PC-3 (cell line): ENCODE data around the gene PPP2R5B. TPM values are rescaled to one million over a fixed set of nuclear protein-coding genes. Genes with fewer than 3 reads are reported as not detected.

ENCODE experiments used
- ATAC-seq: fragments of 200-7000 bp; cut with Tn5 transposase; 2 replicates; pipeline ENCODE4 v1.9.1; 2020; ENCODE audit warnings: mild to moderate bottlenecking, moderate library complexity
- BruUV-seq: library from RNA; stranded (reverse); fragments of 400-500 nt; replicated peaks from 2 replicates; lab custom pipeline; 2021; lab: Mats Ljungman, UMichigan
- CTCF ChIA-PET: fragments of 300-600 bp; sonication (Branson Sonifier 250); formaldehyde crosslinking; loops from one replicate; lab custom pipeline; 2022; ENCODE audit warnings: antibody characterized with exemption; lab: Charles Lee
- POLR2A ChIA-PET: fragments of 300-600 bp; sonication (Branson Sonifier 250); formaldehyde crosslinking; loops from one replicate; lab custom pipeline; 2022; ENCODE audit warnings: antibody characterized with exemption; ENCODE audit not compliant: unreplicated experiment; lab: Charles Lee
- DNase-seq: peaks from one replicate; pipeline ENCODE4 v3.0.0-alpha.2; 2015
- H2AFZ ChIP-seq: fragments of 300-600 bp; sonication (generic); 2 replicates; pipeline ENCODE4 v1.6.0; 2016; ENCODE audit warnings: antibody characterized with exemption, low read length
- H3F3A ChIP-seq: fragments of 300-600 bp; sonication (generic); one replicate; pipeline ENCODE4 v1.6.0; 2017; ENCODE audit warnings: antibody characterized with exemption, low read length, control low read depth, mild to moderate bottlenecking; ENCODE audit not compliant: unreplicated experiment
- H3K27ac ChIP-seq: fragments of 300-600 bp; sonication (generic); 2 replicates; pipeline ENCODE4 v1.5.1; 2016; ENCODE audit warnings: mild to moderate bottlenecking, low read length
- H3K27me3 ChIP-seq: fragments of 300-600 bp; sonication (generic); 2 replicates; pipeline ENCODE4 v1.6.1; 2016; ENCODE audit warnings: low read length, mixed read lengths
- H3K36me3 ChIP-seq: fragments of 300-600 bp; sonication (generic); 2 replicates; pipeline ENCODE4 v1.6.1; 2016; ENCODE audit warnings: low read depth, mixed run types, low read length, mixed read lengths
- H3K4me1 ChIP-seq: fragments of 300-600 bp; sonication (generic); 2 replicates; pipeline ENCODE4 v1.5.1; 2016; ENCODE audit warnings: low read length; ENCODE audit not compliant: insufficient read depth
- H3K4me2 ChIP-seq: fragments of 300-600 bp; sonication (generic); 2 replicates; pipeline ENCODE4 v1.6.0; 2016; ENCODE audit warnings: low read length
- H3K4me3 ChIP-seq: fragments of 300-600 bp; sonication (generic); 2 replicates; pipeline ENCODE4 v1.5.1; 2016; ENCODE audit warnings: mild to moderate bottlenecking, low read length, mixed read lengths
- H3K79me2 ChIP-seq: fragments of 300-600 bp; sonication (generic); 2 replicates; pipeline ENCODE4 v1.6.1; 2017; ENCODE audit warnings: low read length, mixed read lengths
- H3K9ac ChIP-seq: fragments of 300-600 bp; sonication (generic); 2 replicates; pipeline ENCODE4 v1.6.0; 2016; ENCODE audit warnings: mild to moderate bottlenecking, low read length
- H3K9me2 ChIP-seq: fragments of 300-600 bp; sonication (generic); replicated peaks from 2 replicates; pipeline ENCODE4 v1.6.1; 2016; ENCODE audit warnings: mixed run types, low read length, mixed read lengths
- H3K9me3 ChIP-seq: fragments of 300-600 bp; sonication (generic); 2 replicates; pipeline ENCODE4 v1.6.1; 2016; ENCODE audit warnings: low read length, mixed read lengths
- H4K20me1 ChIP-seq: fragments of 300-600 bp; sonication (generic); 2 replicates; pipeline ENCODE4 v1.6.1; 2016; ENCODE audit warnings: low read length, mixed read lengths
- EZH2 ChIP-seq: fragments of 300-600 bp; sonication (generic); IDR thresholded peaks from one replicate; pipeline ENCODE4 v1.6.1; 2017; ENCODE audit warnings: antibody characterized with exemption, mild to moderate bottlenecking, low read length; ENCODE audit not compliant: unreplicated experiment
- EZH2phosphoT487 ChIP-seq: fragments of 300-600 bp; sonication (generic); IDR thresholded peaks from 2 replicates; pipeline ENCODE4 v1.6.1; 2018; ENCODE audit warnings: mild to moderate bottlenecking, antibody characterized with exemption, low read length, borderline replicate concordance
- intact Hi-C: fragments of 100-400 bp; cut with micrococcal nuclease; formaldehyde crosslinking; loops from 2 replicates; pipeline ENCODE4 v1.9.0; 2023
- total RNA-seq: library from RNA; depleted of rRNA; stranded (reverse); fragments of >200 nt; gene quantifications from 2 replicates; pipeline ENCODE4 v1.2.3, GENCODE V29; 2014
- TF ChIP-seq, protein P1 (sequence below): fragments of 300-600 bp; sonication (generic); conservative IDR thresholded peaks from 2 replicates; pipeline ENCODE4 v1.5.1; 2017; ENCODE audit warnings: antibody characterized with exemption, low read depth, mild to moderate bottlenecking, low read length

PPP2R5B gene
- total RNA-seq, 1 experiment from 2014 or later, result 24.9 TPM

DNA sequence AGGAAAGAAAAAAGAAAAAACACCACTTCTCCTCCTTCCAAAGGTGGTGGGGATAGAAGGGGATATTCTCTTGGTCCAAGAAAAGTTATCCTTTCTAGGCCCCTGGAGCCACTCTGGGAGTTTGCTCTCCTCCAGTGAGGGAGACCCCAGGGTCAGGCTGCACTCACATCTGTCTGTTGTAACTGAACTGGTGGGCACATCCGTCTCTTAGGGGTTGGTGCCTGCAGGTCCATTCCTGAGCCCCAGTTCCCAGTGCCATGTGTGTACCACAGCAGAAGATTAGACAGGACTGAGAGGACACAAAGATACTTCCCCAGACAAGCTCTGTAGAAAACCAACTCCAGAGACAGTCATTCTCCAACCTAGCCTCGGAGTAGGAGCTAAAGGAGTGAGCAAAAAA lies 4.4 kb upstream of the PPP2R5B start:
- no TSS peak for BruUV-seq
- no peak for ATAC-seq
- intact Hi-C loops, result no loop called here
- Histone ChIP-seq H3K4me2 (no peak overlapping the region), H3K9ac (no peak overlapping the region), H3F3A (no peaks in the 10 kb centered on the region), H3K79me2 (peaks cover 22% of the 10 kb centered on the region), H3K9me3 (no peaks in the 10 kb centered on the region), H3K9me2 (no peaks in the 10 kb centered on the region), H3K4me1 (peaks cover 25% of the 10 kb centered on the region), H3K4me3 (no peak overlapping the region), H4K20me1 (no peaks in the 10 kb centered on the region), H2AFZ (no peak overlapping the region), H3K27ac (no peak overlapping the region), H3K36me3 (no peaks in the 10 kb centered on the region), H3K27me3 (no peaks in the 10 kb centered on the region)
- POLR2A ChIA-PET, result no interaction called here
- DNase-seq, result no peak
- CTCF ChIA-PET, result no interaction called here
- TF ChIP-seq EZH2 (no peak), EZH2phosphoT487 (no peak)
- TF ChIP-seq, protein P1, sequence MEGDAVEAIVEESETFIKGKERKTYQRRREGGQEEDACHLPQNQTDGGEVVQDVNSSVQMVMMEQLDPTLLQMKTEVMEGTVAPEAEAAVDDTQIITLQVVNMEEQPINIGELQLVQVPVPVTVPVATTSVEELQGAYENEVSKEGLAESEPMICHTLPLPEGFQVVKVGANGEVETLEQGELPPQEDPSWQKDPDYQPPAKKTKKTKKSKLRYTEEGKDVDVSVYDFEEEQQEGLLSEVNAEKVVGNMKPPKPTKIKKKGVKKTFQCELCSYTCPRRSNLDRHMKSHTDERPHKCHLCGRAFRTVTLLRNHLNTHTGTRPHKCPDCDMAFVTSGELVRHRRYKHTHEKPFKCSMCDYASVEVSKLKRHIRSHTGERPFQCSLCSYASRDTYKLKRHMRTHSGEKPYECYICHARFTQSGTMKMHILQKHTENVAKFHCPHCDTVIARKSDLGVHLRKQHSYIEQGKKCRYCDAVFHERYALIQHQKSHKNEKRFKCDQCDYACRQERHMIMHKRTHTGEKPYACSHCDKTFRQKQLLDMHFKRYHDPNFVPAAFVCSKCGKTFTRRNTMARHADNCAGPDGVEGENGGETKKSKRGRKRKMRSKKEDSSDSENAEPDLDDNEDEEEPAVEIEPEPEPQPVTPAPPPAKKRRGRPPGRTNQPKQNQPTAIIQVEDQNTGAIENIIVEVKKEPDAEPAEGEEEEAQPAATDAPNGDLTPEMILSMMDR, result no peak

DNA sequence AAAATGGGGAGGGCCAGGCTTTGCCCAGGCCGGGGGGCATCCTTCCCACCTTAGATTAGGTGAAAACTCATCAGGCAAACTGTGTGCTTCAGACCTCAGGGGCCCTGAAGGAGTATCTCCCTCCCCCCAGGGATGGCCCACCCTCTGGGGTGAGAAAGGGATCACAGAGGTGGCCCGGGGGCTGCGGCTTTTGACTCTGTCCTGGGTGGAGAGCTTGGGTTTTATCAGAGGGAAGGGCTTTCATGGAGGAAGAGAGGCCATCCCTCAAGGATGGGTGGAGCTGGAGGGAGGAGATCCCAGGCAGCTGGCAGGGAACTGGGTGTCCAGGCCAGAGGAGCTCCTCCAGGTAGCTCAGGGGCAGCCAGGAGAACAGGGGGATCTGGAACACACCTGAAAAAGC lies 3.1 kb upstream of the PPP2R5B start:
- H4K20me1 ChIP-seq, result no peaks in the 10 kb centered on the region
- peaks cover 21% of the 10 kb centered on the region for H3K4me1 ChIP-seq
- H3K79me2 ChIP-seq, result peaks cover 10% of the 10 kb centered on the region
- TF ChIP-seq EZH2, result no peak
- no peak for TF ChIP-seq EZH2phosphoT487
- TF ChIP-seq, protein P1, result no peak
- no peaks in the 10 kb centered on the region for H3F3A ChIP-seq
- no peaks in the 10 kb centered on the region for H3K9me2 ChIP-seq
- CTCF ChIA-PET, result interaction anchor here (0.6 kb wide), 1 partner anchor 39 kb away, joined by 4 read pairs; no protein-coding TSS in a partner anchor
- no peaks in the 10 kb centered on the region for H3K9me3 ChIP-seq
- ATAC-seq (no peak), DNase-seq (no peak)
- H3K4me2 ChIP-seq, result no peak overlapping the region
- BruUV-seq, result no TSS peak
- H3K4me3 ChIP-seq, result no peak overlapping the region
- POLR2A ChIA-PET, result no interaction called here
- no peak overlapping the region for H3K27ac ChIP-seq
- H3K36me3 ChIP-seq, result no peaks in the 10 kb centered on the region
- H3K9ac ChIP-seq, result no peak overlapping the region
- H2AFZ ChIP-seq, result no peak overlapping the region
- H3K27me3 ChIP-seq, result no peaks in the 10 kb centered on the region
- intact Hi-C loops, result no loop called here

DNA sequence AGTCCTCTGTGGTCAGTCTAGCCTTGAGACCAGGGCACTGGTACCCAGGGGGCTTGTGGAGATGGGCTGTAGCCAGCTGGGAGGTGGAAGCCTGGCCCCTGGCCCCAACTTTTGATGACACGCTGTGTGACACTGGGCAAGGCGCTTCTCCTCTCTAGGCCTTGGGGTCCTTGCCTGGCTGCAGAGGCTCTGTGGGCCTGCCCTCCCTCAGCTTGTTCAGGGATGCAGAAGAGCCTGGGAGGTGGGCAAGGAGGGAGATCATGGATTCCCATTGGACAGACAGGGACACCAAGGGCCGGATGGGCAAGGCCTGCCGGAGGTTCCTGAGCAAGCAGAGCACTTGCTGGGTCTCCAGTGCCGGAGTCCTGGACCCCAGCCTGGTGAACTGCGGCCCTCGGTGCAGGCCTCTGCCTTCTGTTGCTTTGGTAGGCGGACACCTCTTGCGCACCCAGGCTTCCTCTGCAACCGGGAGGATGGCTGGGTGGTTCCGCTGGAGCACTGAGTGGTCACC lies 1.3 kb upstream of the PPP2R5B start:
- ChIA-PET POLR2A (no interaction called here), CTCF (no interaction called here)
- H3K79me2 ChIP-seq, result peaks cover 4% of the 10 kb centered on the region; the same call in 1 of the 2 replicates
- H3K4me2 ChIP-seq, result no peak overlapping the region; the same call in 1 of the 2 replicates
- ATAC-seq (no peak), DNase-seq (no peak)
- no peaks in the 10 kb centered on the region for H3K9me3 ChIP-seq
- intact Hi-C loops, result no loop called here
- peak overlapping the region; percentile 98 for H2AFZ ChIP-seq
- no TSS peak for BruUV-seq
- H3K4me1 ChIP-seq, result peaks cover 14% of the 10 kb centered on the region; the same call in 1 of the 2 replicates
- no peaks in the 10 kb centered on the region for H3K27me3 ChIP-seq
- H3K36me3 ChIP-seq, result no peaks in the 10 kb centered on the region
- no peaks in the 10 kb centered on the region for H4K20me1 ChIP-seq
- H3K27ac ChIP-seq, result no peak overlapping the region
- no peak overlapping the region for H3K4me3 ChIP-seq
- no peaks in the 10 kb centered on the region for H3K9me2 ChIP-seq
- H3K9ac ChIP-seq, result no peak overlapping the region
- no peak for TF ChIP-seq EZH2
- no peak for TF ChIP-seq EZH2phosphoT487
- TF ChIP-seq, protein P1, result no peak
- H3F3A ChIP-seq, result no peaks in the 10 kb centered on the region
